ENCODE data around the gene PCNP. TPM values are rescaled to one million over a fixed set of nuclear protein-coding genes. Genes with fewer than 3 reads are reported as not detected.
"Not testable (repeated sequence)": the region's sequence is repeated elsewhere in the genome, so short reads cannot be mapped to it uniquely, and the experiment has no call there.

Gene PCNP
- total and polyA plus RNA-seq, 9 of the 15 experiments (the other 6 are each of a cell fraction or from before 2014, with no cell fraction given) = 54.3 to 170 (median 150) TPM

- peak; percentile 98 for TF ChIP-seq ZBTB26 (CRISPR knock-in tag; IDR thresholded peaks at IDR 0.05)
- peak; percentile 97 for TF ChIP-seq ZNF586 (CRISPR knock-in tag; conservative IDR thresholded peaks at IDR 0.05)
- peak; percentile 98 for TF ChIP-seq ZNF445 (CRISPR knock-in tag; IDR thresholded peaks at IDR 0.05; ENCODE audit: low read depth)
- peak; percentile 95 for TF ChIP-seq ZNF655 (CRISPR knock-in tag; IDR thresholded peaks at IDR 0.05)
- TF ChIP-seq ETV1 (tag; conservative IDR thresholded peaks at IDR 0.05; ENCODE audit: low read depth) = peak; percentile 83
- peak; percentile 88 for TF ChIP-seq HMBOX1 (IDR thresholded peaks at IDR 0.05)
- peak; percentile 67 for TF ChIP-seq CEBPB (tag; IDR thresholded peaks at IDR 0.05)
- TF ChIP-seq PBX2 (CRISPR knock-in tag; IDR thresholded peaks at IDR 0.05; ENCODE audit: low read depth) = not testable (repeated sequence)
- peak; percentile 76 for TF ChIP-seq PBX2 (tag; conservative IDR thresholded peaks at IDR 0.05; ENCODE audit: low read depth)
- peak; percentile 100 for TF ChIP-seq RREB1 (CRISPR knock-in tag; IDR thresholded peaks at IDR 0.05)
- TF ChIP-seq ZBTB34 (CRISPR knock-in tag; IDR thresholded peaks at IDR 0.05) = peak; percentile 98
- peak; percentile 95 for TF ChIP-seq ZNF324 (CRISPR knock-in tag; IDR thresholded peaks at IDR 0.05)
- TF ChIP-seq IFI16 (CRISPR knock-in tag; IDR thresholded peaks at IDR 0.05) = peak; percentile 98
Measured at GRCh38 chr3:101641397-101642115, 67.6 kb downstream of the PCNP start (continued).

Data from K562 (cell line).